ENCODE data around the gene UTS2R. TPM values are rescaled to one million over a fixed set of nuclear protein-coding genes. Genes with fewer than 3 reads are reported as not detected.
"Not testable (repeated sequence)": the region's sequence is repeated elsewhere in the genome, so short reads cannot be mapped to it uniquely, and the experiment has no call there.

The UTS2R gene
- total RNA-seq, 2 donors from 2014 or later = 0.40 TPM; not detected in 1

DNA sequence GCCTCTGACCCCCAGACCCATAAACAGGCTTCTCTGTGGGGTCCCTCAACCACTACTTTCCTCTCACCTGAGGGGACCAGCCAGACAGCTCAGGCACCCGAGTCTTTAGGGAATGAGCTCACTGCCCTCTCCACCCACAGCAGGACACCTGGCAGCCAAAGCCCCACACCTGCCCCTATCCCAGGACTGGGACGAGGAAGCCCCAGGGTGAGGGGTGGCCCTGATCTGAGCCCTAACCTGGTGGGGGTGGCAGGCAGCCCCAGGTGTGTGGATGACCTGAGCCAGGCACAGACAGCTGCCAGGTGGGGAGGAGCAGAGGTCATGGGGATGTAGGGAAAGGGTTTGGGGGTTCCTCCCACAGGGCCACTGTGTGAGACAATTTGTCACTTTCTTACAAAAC lies 14.2 kb upstream of the UTS2R start:
- 97% methylated on average over 2 of the region's 2 CpGs; no CpG with 5 or more reads in 1 of the 2 experiments for WGBS, 2 experiments (ENCODE audit: insufficient coverage in 1 of 2, insufficient read length in 1 of 2)
- DNase-seq = no peak
- TF ChIP-seq, protein P1, sequence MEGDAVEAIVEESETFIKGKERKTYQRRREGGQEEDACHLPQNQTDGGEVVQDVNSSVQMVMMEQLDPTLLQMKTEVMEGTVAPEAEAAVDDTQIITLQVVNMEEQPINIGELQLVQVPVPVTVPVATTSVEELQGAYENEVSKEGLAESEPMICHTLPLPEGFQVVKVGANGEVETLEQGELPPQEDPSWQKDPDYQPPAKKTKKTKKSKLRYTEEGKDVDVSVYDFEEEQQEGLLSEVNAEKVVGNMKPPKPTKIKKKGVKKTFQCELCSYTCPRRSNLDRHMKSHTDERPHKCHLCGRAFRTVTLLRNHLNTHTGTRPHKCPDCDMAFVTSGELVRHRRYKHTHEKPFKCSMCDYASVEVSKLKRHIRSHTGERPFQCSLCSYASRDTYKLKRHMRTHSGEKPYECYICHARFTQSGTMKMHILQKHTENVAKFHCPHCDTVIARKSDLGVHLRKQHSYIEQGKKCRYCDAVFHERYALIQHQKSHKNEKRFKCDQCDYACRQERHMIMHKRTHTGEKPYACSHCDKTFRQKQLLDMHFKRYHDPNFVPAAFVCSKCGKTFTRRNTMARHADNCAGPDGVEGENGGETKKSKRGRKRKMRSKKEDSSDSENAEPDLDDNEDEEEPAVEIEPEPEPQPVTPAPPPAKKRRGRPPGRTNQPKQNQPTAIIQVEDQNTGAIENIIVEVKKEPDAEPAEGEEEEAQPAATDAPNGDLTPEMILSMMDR (conservative IDR thresholded peaks at IDR 0.05) = no peak
- H3K27me3 ChIP-seq (ENCODE audit: control insufficient read depth, insufficient read depth, low read length, poor library complexity, severe bottlenecking) = no peaks in the 10 kb centered on the region
- no peak overlapping the region for H3K9ac ChIP-seq (ENCODE audit: extremely low read depth, low read length, poor library complexity, severe bottlenecking)
- H3K4me1 Mint-ChIP-seq = peaks cover 2% of the 10 kb centered on the region
- H3K4me3 ChIP-seq (ENCODE audit: low read length) = no peak overlapping the region
- H3K4me1 ChIP-seq (ENCODE audit: control insufficient read depth, insufficient read depth, low read length) = no peaks in the 10 kb centered on the region
- H3K4me3 Mint-ChIP-seq = no peak overlapping the region
- H3K27me3 Mint-ChIP-seq (ENCODE audit: insufficient read depth) = peaks cover 18% of the 10 kb centered on the region
- H3K9me3 ChIP-seq (ENCODE audit: control insufficient read depth, low read length) = no peaks in the 10 kb centered on the region
- H3K36me3 ChIP-seq (ENCODE audit: control insufficient read depth, insufficient read depth, low read length) = no peaks in the 10 kb centered on the region
- no peak overlapping the region for H3K27ac ChIP-seq (ENCODE audit: low read depth, low read length)
- no peak overlapping the region for H3K27ac Mint-ChIP-seq
- no peaks in the 10 kb centered on the region for H3K36me3 Mint-ChIP-seq (ENCODE audit: low read depth)
- H3K9me3 Mint-ChIP-seq = no peaks in the 10 kb centered on the region

DNA sequence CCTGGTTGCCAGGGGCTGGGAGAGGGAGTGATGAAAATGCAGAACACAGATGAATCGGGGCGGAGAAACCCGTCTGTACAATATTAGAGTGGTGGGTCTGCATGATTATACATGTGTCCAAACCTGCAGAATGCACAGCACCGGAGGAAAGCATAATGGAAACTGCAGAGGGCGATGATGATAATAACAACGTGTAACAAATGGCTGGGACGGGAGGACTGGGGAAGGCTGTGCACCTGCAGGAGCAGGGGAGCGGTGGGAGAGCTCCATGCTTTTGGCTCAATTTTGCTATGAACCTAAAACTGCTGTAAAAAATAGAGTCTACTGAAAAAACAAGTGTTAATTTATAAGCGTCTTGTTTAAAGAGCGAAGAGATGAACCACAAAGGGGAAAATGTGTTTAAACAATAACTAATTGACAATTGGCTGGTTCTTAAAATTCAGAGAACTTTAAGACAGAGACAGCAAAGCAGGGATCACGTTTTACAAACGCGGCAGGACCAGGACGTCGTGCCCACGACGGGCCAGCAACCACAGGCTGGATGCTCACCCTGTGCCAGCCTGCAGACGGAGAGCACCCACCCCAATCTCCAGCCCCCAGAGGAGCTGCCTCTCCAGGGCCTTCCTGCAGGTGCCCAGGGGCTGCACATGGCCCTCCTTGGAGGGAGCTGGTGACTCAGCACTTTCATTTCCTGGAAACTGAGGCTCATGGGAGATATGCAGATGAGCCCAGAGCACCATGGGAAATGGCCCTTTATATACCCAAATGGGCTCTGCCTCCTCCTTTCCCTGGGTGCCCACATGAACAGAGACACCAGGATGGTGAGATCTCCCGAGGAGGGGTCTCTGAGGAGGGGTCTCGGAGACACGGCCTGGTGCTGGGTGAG lies 12.9 kb upstream of the UTS2R start, which contains the start of gene TEX19:
Gene TEX19 (plus strand): TSS at position 783 of the 886 bp plus-strand sequence. CDS start 2,904 bp downstream, outside the sequence.
- Histone ChIP-seq H3K4me3 (ENCODE audit: low read length) (no peak within 1 kb of the TSS), H3K27ac (ENCODE audit: low read depth, low read length) (peak within 1 kb of the TSS; percentile 36), H3K9me3 (ENCODE audit: control insufficient read depth, low read length) (no peaks in the 10 kb centered on the region), H3K4me1 (ENCODE audit: control insufficient read depth, insufficient read depth, low read length) (peaks cover 12% of the 10 kb centered on the region), H3K36me3 (ENCODE audit: control insufficient read depth, insufficient read depth, low read length) (no peaks in the 10 kb centered on the region), H3K27me3 (ENCODE audit: control insufficient read depth, insufficient read depth, low read length, poor library complexity, severe bottlenecking) (no peaks in the 10 kb centered on the region), H3K9ac (ENCODE audit: extremely low read depth, low read length, poor library complexity, severe bottlenecking) (no peak within 1 kb of the TSS)
- TF ChIP-seq, protein P1 (conservative IDR thresholded peaks at IDR 0.05) = no peak
- Mint-ChIP-seq H3K36me3 (ENCODE audit: low read depth) (no peaks in the 10 kb centered on the region), H3K4me1 (peaks cover 13% of the 10 kb centered on the region), H3K4me3 (no peak within 1 kb of the TSS), H3K27ac (no peak within 1 kb of the TSS), H3K9me3 (no peaks in the 10 kb centered on the region), H3K27me3 (ENCODE audit: insufficient read depth) (peaks cover 18% of the 10 kb centered on the region)
- 89 to 91% methylated on average over 17 to 20 of the region's 21 CpGs for WGBS, 2 experiments (ENCODE audit: insufficient coverage in 1 of 2, insufficient read length in 1 of 2)
- DNase-seq = peak; percentile 68

DNA sequence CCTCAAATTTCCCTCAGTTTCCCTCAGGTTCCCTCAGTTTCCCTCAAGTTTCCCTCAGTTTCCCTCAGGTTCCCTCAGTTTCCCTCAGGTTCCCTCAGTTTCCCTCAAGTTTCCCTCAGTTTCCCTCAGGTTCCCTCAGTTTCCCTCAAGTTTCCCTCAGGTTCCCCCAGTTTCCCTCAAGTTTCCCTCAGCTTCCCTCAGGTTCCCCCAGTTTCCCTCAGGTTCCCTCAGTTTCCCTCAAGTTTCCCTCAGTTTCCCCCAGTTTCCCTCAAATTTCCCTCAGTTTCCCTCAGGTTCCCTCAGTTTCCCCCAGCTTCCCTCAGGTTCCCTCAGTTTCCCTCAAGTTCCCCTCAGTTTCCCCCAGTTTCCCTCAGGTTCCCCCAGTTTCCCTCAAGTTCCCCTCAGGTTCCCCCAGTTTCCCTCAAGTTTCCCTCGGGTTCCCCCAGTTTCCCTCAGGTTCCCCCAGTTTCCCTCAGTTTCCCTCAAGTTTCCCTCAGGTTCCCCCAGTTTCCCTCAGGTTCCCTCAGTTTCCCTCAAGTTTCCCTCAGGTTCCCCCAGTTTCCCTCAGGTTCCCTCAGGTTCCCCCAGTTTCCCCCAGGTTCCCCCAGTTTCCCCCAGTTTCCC lies 12.0 kb upstream of the UTS2R start:
- not testable (repeated sequence) for DNase-seq; H3K27ac Mint-ChIP-seq; H3K27ac ChIP-seq (ENCODE audit: low read depth, low read length); H3K4me3 Mint-ChIP-seq; H3K36me3 ChIP-seq (ENCODE audit: control insufficient read depth, insufficient read depth, low read length); H3K27me3 ChIP-seq (ENCODE audit: control insufficient read depth, insufficient read depth, low read length, poor library complexity, severe bottlenecking); H3K9me3 Mint-ChIP-seq; H3K36me3 Mint-ChIP-seq (ENCODE audit: low read depth); H3K4me3 ChIP-seq (ENCODE audit: low read length); H3K9ac ChIP-seq (ENCODE audit: extremely low read depth, low read length, poor library complexity, severe bottlenecking); H3K9me3 ChIP-seq (ENCODE audit: control insufficient read depth, low read length)
- Mint-ChIP-seq H3K4me1 (peaks cover 14% of the 10 kb centered on the region), H3K27me3 (ENCODE audit: insufficient read depth) (peaks cover 18% of the 10 kb centered on the region)
- WGBS, 2 experiments (ENCODE audit: insufficient coverage in 1 of 2, insufficient read length in 1 of 2) = 100% methylated on average over 1 of the region's 1 CpG; no CpG with 5 or more reads in 1 of the 2 experiments
- peaks cover 13% of the 10 kb centered on the region for H3K4me1 ChIP-seq (ENCODE audit: control insufficient read depth, insufficient read depth, low read length)
